ENCODE measurements around the gene DPYD.
A peak's percentile ranks its signal among the peaks of the same experiment; 100 is the strongest.

DPYD gene

GRCh38 chr1:97352936-97353382 lies 567.9 kb downstream of the DPYD start:
- Histone ChIP-seq H3F3A (ENCODE audit: insufficient read depth) (no peaks in the 10 kb centered on the region), H3K27ac (ENCODE audit: low read depth, low read length) (no peak overlapping the region), H3K36me3 (ENCODE audit: low read length) (no peaks in the 10 kb centered on the region), H3K9me2 (replicated peaks; ENCODE audit: insufficient read depth, low read length) (no peaks in the 10 kb centered on the region), H2AFZ (ENCODE audit: low read depth, low read length, severe bottlenecking) (no peak overlapping the region), H3K27me3 (ENCODE audit: low read length) (no peaks in the 10 kb centered on the region), H3K9ac (ENCODE audit: low read length) (no peak overlapping the region), H3K9me3 (ENCODE audit: insufficient read depth, low read length) (no peaks in the 10 kb centered on the region), H3K4me2 (ENCODE audit: low read depth, low read length, poor library complexity, severe bottlenecking) (no peak overlapping the region), H3K79me2 (ENCODE audit: insufficient read depth, low read length) (no peaks in the 10 kb centered on the region), H4K20me1 (ENCODE audit: low read depth, low read length) (no peaks in the 10 kb centered on the region), H3K4me3 (ENCODE audit: insufficient read depth, low read length, poor library complexity, severe bottlenecking) (no peak overlapping the region)
- TF ChIP-seq CTCF (IDR thresholded peaks at IDR 0.05; ENCODE audit: insufficient read depth, low read length, poor library complexity, severe bottlenecking) (no peak), EZH2phosphoT487 (conservative IDR thresholded peaks at IDR 0.05; ENCODE audit: low read length) (no peak)

GRCh38 chr1:97351846-97352245 lies 569.0 kb downstream of the DPYD start:
- Histone ChIP-seq H3F3A (ENCODE audit: insufficient read depth) (no peaks in the 10 kb centered on the region), H3K4me3 (ENCODE audit: insufficient read depth, low read length, poor library complexity, severe bottlenecking) (no peak overlapping the region), H3K9me3 (ENCODE audit: insufficient read depth, low read length) (no peaks in the 10 kb centered on the region), H3K27me3 (ENCODE audit: low read length) (no peaks in the 10 kb centered on the region), H3K79me2 (ENCODE audit: insufficient read depth, low read length) (no peaks in the 10 kb centered on the region), H3K9me2 (replicated peaks; ENCODE audit: insufficient read depth, low read length) (no peaks in the 10 kb centered on the region), H2AFZ (ENCODE audit: low read depth, low read length, severe bottlenecking) (no peak overlapping the region), H3K9ac (ENCODE audit: low read length) (no peak overlapping the region), H3K36me3 (ENCODE audit: low read length) (no peaks in the 10 kb centered on the region), H3K4me2 (ENCODE audit: low read depth, low read length, poor library complexity, severe bottlenecking) (no peak overlapping the region), H4K20me1 (ENCODE audit: low read depth, low read length) (no peaks in the 10 kb centered on the region), H3K27ac (ENCODE audit: low read depth, low read length) (no peak overlapping the region)
- TF ChIP-seq CTCF (IDR thresholded peaks at IDR 0.05; ENCODE audit: insufficient read depth, low read length, poor library complexity, severe bottlenecking), result no peak
- no peak for TF ChIP-seq EZH2phosphoT487 (conservative IDR thresholded peaks at IDR 0.05; ENCODE audit: low read length)

GRCh38 chr1:97350662-97351061 lies 570.2 kb downstream of the DPYD start:
- Histone ChIP-seq H4K20me1 (ENCODE audit: low read depth, low read length) (no peaks in the 10 kb centered on the region), H3K9me2 (replicated peaks; ENCODE audit: insufficient read depth, low read length) (no peaks in the 10 kb centered on the region), H3K27ac (ENCODE audit: low read depth, low read length) (no peak overlapping the region), H3K4me3 (ENCODE audit: insufficient read depth, low read length, poor library complexity, severe bottlenecking) (no peak overlapping the region), H3K27me3 (ENCODE audit: low read length) (no peaks in the 10 kb centered on the region), H3K4me2 (ENCODE audit: low read depth, low read length, poor library complexity, severe bottlenecking) (no peak overlapping the region), H3K9me3 (ENCODE audit: insufficient read depth, low read length) (no peaks in the 10 kb centered on the region), H3K79me2 (ENCODE audit: insufficient read depth, low read length) (no peaks in the 10 kb centered on the region), H3K36me3 (ENCODE audit: low read length) (no peaks in the 10 kb centered on the region), H2AFZ (ENCODE audit: low read depth, low read length, severe bottlenecking) (peak overlapping the region; percentile 6), H3F3A (ENCODE audit: insufficient read depth) (no peaks in the 10 kb centered on the region), H3K9ac (ENCODE audit: low read length) (no peak overlapping the region)
- TF ChIP-seq CTCF (IDR thresholded peaks at IDR 0.05; ENCODE audit: insufficient read depth, low read length, poor library complexity, severe bottlenecking) (no peak), EZH2phosphoT487 (conservative IDR thresholded peaks at IDR 0.05; ENCODE audit: low read length) (no peak)

Data from SU-DHL-6 (cell line).